ENCODE data around the gene SPNS2. TPM values are rescaled to one million over a fixed set of nuclear protein-coding genes. Genes with fewer than 3 reads are reported as not detected.

Gene SPNS2
- total RNA-seq, 1 experiment from 2014 or later, result 1.9 TPM

- Histone ChIP-seq H3K27ac (ENCODE audit: low read length) (no peak overlapping the region), H3K36me3 (ENCODE audit: control insufficient read depth, insufficient read depth, low read length) (no peaks in the 10 kb centered on the region), H3K4me3 (ENCODE audit: low read depth in 2 of 2, low read length in 2 of 2) (no peak overlapping the region), H3K4me1 (ENCODE audit: control insufficient read depth, insufficient read depth, low read length) (no peaks in the 10 kb centered on the region), H3K27me3 (ENCODE audit: control insufficient read depth, insufficient read depth, low read length) (no peaks in the 10 kb centered on the region), H3K9me3 (ENCODE audit: control insufficient read depth, insufficient read depth, low read depth, low read length) (no peaks in the 10 kb centered on the region)
- POLR2A ChIA-PET, result no interaction called here
- intact Hi-C loops (cut with micrococcal nuclease; ENCODE audit: unreplicated experiment), result no loop called here
- TF ChIP-seq TCF7L2 (IDR thresholded peaks at IDR 0.05; ENCODE audit: low read depth, low read length), result no peak
- TF ChIP-seq POLR2AphosphoS5 (IDR thresholded peaks at IDR 0.05; ENCODE audit: low read depth, low read length), result no peak
- TF ChIP-seq REST (IDR thresholded peaks at IDR 0.05; ENCODE audit: insufficient read depth in 1 of 2, low read depth in 2 of 2, low read length in 1 of 2), result no peak
- TF ChIP-seq, protein P1, sequence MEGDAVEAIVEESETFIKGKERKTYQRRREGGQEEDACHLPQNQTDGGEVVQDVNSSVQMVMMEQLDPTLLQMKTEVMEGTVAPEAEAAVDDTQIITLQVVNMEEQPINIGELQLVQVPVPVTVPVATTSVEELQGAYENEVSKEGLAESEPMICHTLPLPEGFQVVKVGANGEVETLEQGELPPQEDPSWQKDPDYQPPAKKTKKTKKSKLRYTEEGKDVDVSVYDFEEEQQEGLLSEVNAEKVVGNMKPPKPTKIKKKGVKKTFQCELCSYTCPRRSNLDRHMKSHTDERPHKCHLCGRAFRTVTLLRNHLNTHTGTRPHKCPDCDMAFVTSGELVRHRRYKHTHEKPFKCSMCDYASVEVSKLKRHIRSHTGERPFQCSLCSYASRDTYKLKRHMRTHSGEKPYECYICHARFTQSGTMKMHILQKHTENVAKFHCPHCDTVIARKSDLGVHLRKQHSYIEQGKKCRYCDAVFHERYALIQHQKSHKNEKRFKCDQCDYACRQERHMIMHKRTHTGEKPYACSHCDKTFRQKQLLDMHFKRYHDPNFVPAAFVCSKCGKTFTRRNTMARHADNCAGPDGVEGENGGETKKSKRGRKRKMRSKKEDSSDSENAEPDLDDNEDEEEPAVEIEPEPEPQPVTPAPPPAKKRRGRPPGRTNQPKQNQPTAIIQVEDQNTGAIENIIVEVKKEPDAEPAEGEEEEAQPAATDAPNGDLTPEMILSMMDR (IDR thresholded peaks at IDR 0.05), result no peak
- TF ChIP-seq SIN3A (IDR thresholded peaks at IDR 0.05; ENCODE audit: borderline replicate concordance, insufficient read depth, low read depth, low read length), result no peak
- no peak for DNase-seq (ENCODE audit: low read depth, low spot score)
- in situ Hi-C loops (cut with HindIII; ENCODE audit: low pct_unique_long_range_greater_than_20kb, low sequenced_read_pairs), result no loop called here
- BruUV-seq (replicated peaks), result no TSS peak
- ATAC-seq, result no peak
- CTCF ChIA-PET, result interaction anchor here (0.5 kb wide), 1 partner anchor 92 kb away, joined by 3 read pairs; no protein-coding TSS in a partner anchor
Measured at GRCh38 chr17:4514206-4514605, 15.5 kb downstream of the SPNS2 start.

- H3K36me3 ChIP-seq (ENCODE audit: control insufficient read depth, insufficient read depth, low read length), result no peaks in the 10 kb centered on the region
- TF ChIP-seq TCF7L2 (IDR thresholded peaks at IDR 0.05; ENCODE audit: low read depth, low read length), result no peak
- TF ChIP-seq, protein P1 (IDR thresholded peaks at IDR 0.05), result no peak
- TF ChIP-seq SIN3A (IDR thresholded peaks at IDR 0.05; ENCODE audit: borderline replicate concordance, insufficient read depth, low read depth, low read length), result no peak
- no peak for TF ChIP-seq POLR2AphosphoS5 (IDR thresholded peaks at IDR 0.05; ENCODE audit: low read depth, low read length)
- TF ChIP-seq REST (IDR thresholded peaks at IDR 0.05; ENCODE audit: insufficient read depth in 1 of 2, low read depth in 2 of 2, low read length in 1 of 2), result no peak
- H3K4me1 ChIP-seq (ENCODE audit: control insufficient read depth, insufficient read depth, low read length), result no peaks in the 10 kb centered on the region
- ChIA-PET CTCF (no interaction called here), POLR2A (no interaction called here)
- no peak for ATAC-seq
- H3K9me3 ChIP-seq (ENCODE audit: control insufficient read depth, insufficient read depth, low read depth, low read length), result no peaks in the 10 kb centered on the region
- H3K4me3 ChIP-seq (ENCODE audit: low read depth in 2 of 2, low read length in 2 of 2), result no peak overlapping the region
- intact Hi-C loops (cut with micrococcal nuclease; ENCODE audit: unreplicated experiment), result no loop called here
- H3K27ac ChIP-seq (ENCODE audit: low read length), result no peak overlapping the region
- H3K27me3 ChIP-seq (ENCODE audit: control insufficient read depth, insufficient read depth, low read length), result no peaks in the 10 kb centered on the region
- BruUV-seq (replicated peaks), result no TSS peak
- no peak for DNase-seq (ENCODE audit: low read depth, low spot score)
- in situ Hi-C loops (cut with HindIII; ENCODE audit: low pct_unique_long_range_greater_than_20kb, low sequenced_read_pairs), result no loop called here
Measured at GRCh38 chr17:4514779-4515178, 16.1 kb downstream of the SPNS2 start.

All from Panc1 (cell line).